ENCODE measurements around the gene PTPRE.

The PTPRE gene

GRCh38 chr10:127906548-127907377 is at the start of gene PTPRE:
Gene PTPRE, plus strand, starts transcription at chr10:127907103. Its CDS starts 133,779 bp downstream, at chr10:128040882.
- peak in 35 of 56 donors; percentile 26 to 75 (median 51) for DNase-seq

- no peak for DNase-seq
Measured at GRCh38 chr10:127860592-127860991, 46.3 kb upstream of the PTPRE start.

GRCh38 chr10:127863231-127863825 is 43.6 kb upstream of the PTPRE start:
- no peak for DNase-seq

- DNase-seq, result no peak
Measured at GRCh38 chr10:127866276-127867013, 40.5 kb upstream of the PTPRE start.

- DNase-seq, result no peak
Measured at GRCh38 chr10:127867805-127868204, 39.1 kb upstream of the PTPRE start.

- DNase-seq, result no peak
Measured at GRCh38 chr10:127869329-127869728, 37.6 kb upstream of the PTPRE start.

GRCh38 chr10:127871631-127872010 is 35.3 kb upstream of the PTPRE start:
- no peak for DNase-seq

GRCh38 chr10:127872011-127872761 is 34.7 kb upstream of the PTPRE start:
- peak in 2 of 56 donors; percentile 9 to 14 for DNase-seq

- DNase-seq, result peak in 2 of 56 donors; percentile 10 to 35
Measured at GRCh38 chr10:127872871-127873600, 33.9 kb upstream of the PTPRE start.

GRCh38 chr10:127873901-127874470 is 32.9 kb upstream of the PTPRE start:
- DNase-seq, result no peak

GRCh38 chr10:127874671-127875448 is 32.0 kb upstream of the PTPRE start:
- DNase-seq, result no peak

- no peak for DNase-seq
Measured at GRCh38 chr10:127875449-127875765, 31.5 kb upstream of the PTPRE start.

- DNase-seq, result no peak
Measured at GRCh38 chr10:127875916-127876315, 31.0 kb upstream of the PTPRE start.

- no peak for DNase-seq
Measured at GRCh38 chr10:127877116-127877515, 29.8 kb upstream of the PTPRE start.

GRCh38 chr10:127877699-127878098 is 29.2 kb upstream of the PTPRE start:
- DNase-seq, result no peak

- peak in 1 of 56 donors; percentile 38 for DNase-seq
Measured at GRCh38 chr10:127878475-127879055, 28.3 kb upstream of the PTPRE start.

- peak in 8 of 56 donors; percentile 9 to 59 (median 38) for DNase-seq
Measured at GRCh38 chr10:127880557-127880956, 26.3 kb upstream of the PTPRE start.

- DNase-seq, result no peak
Measured at GRCh38 chr10:127881262-127881661, 25.6 kb upstream of the PTPRE start.

GRCh38 chr10:127882391-127882790 is 24.5 kb upstream of the PTPRE start:
- DNase-seq, result no peak

Data from amygdala (tissue), 56 donors.